ENCODE results near the gene FSHR. TPM values are rescaled to one million over a fixed set of nuclear protein-coding genes. Genes with fewer than 3 reads are reported as not detected.

Gene FSHR
- total and polyA plus RNA-seq, 4 donors, result not detected

GRCh38 chr2:49154891-49155290 lies 576 bp upstream of the FSHR start:
- H3K4me3 ChIP-seq (ENCODE audit: low read depth in 1 of 3, low read length in 3 of 3), result no peak overlapping the region
- no peak overlapping the region for H3K9ac ChIP-seq (ENCODE audit: low read depth in 1 of 2, low read length in 2 of 2)
- H3K36me3 ChIP-seq (ENCODE audit: control insufficient read depth in 4 of 4, insufficient read depth in 3 of 4, low read depth in 1 of 4, low read length in 3 of 4), result no peaks in the 10 kb centered on the region
- H3K27ac ChIP-seq (ENCODE audit: low read depth in 1 of 2, low read length in 2 of 2), result no peak overlapping the region
- DNase-seq (ENCODE audit: low spot score), result no peak
- no peaks in the 10 kb centered on the region for H3K9me3 ChIP-seq (ENCODE audit: control insufficient read depth in 4 of 4, low read length in 3 of 4)
- H3K4me1 ChIP-seq (ENCODE audit: control insufficient read depth in 4 of 4, insufficient read depth in 4 of 4, low read length in 3 of 4), result no peaks in the 10 kb centered on the region
- TF ChIP-seq TAF1 (conservative IDR thresholded peaks at IDR 0.05) (no peak), EGR1 (IDR thresholded peaks at IDR 0.05; ENCODE audit: low read depth in 2 of 2) (no peak), YY1 (IDR thresholded peaks at IDR 0.05) (no peak), RXRA (IDR thresholded peaks at IDR 0.05) (no peak), HNF4A (conservative IDR thresholded peaks at IDR 0.05) (no peak), FOXA1 (IDR thresholded peaks at IDR 0.05) (no peak), JUND (IDR thresholded peaks at IDR 0.05) (no peak), GABPA (IDR thresholded peaks at IDR 0.05 in 1 of 2, conservative IDR thresholded peaks at IDR 0.05 in 1 of 2) (no peak), RAD21 (IDR thresholded peaks at IDR 0.05) (no peak), ATF3 (IDR thresholded peaks at IDR 0.05) (no peak)
- TF ChIP-seq, protein P1, sequence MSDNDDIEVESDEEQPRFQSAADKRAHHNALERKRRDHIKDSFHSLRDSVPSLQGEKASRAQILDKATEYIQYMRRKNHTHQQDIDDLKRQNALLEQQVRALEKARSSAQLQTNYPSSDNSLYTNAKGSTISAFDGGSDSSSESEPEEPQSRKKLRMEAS (IDR thresholded peaks at IDR 0.05), result no peak
- H3K27me3 ChIP-seq (ENCODE audit: control insufficient read depth in 4 of 4, insufficient read depth in 4 of 4, low read length in 3 of 4), result peaks cover 0 to 5% (median 0%) of the 10 kb centered on the region in 4 donors
- WGBS, result 25% methylated on average over 7 of the region's 7 CpGs

- no peak overlapping the region for H3K9ac ChIP-seq (ENCODE audit: low read depth in 1 of 2, low read length in 2 of 2)
- no peaks in the 10 kb centered on the region for H3K36me3 ChIP-seq (ENCODE audit: control insufficient read depth in 4 of 4, insufficient read depth in 3 of 4, low read depth in 1 of 4, low read length in 3 of 4)
- H3K4me1 ChIP-seq (ENCODE audit: control insufficient read depth in 4 of 4, insufficient read depth in 4 of 4, low read length in 3 of 4), result no peaks in the 10 kb centered on the region
- H3K9me3 ChIP-seq (ENCODE audit: control insufficient read depth in 4 of 4, low read length in 3 of 4), result no peaks in the 10 kb centered on the region
- no peak for TF ChIP-seq NR2F2 (IDR thresholded peaks at IDR 0.05)
- TF ChIP-seq, protein P1 (IDR thresholded peaks at IDR 0.05), result no peak
- no peak for TF ChIP-seq ZBTB33 (IDR thresholded peaks at IDR 0.05)
- TF ChIP-seq JUND (IDR thresholded peaks at IDR 0.05), result no peak
- TF ChIP-seq SP1 (IDR thresholded peaks at IDR 0.05), result no peak
- TF ChIP-seq, protein P2, sequence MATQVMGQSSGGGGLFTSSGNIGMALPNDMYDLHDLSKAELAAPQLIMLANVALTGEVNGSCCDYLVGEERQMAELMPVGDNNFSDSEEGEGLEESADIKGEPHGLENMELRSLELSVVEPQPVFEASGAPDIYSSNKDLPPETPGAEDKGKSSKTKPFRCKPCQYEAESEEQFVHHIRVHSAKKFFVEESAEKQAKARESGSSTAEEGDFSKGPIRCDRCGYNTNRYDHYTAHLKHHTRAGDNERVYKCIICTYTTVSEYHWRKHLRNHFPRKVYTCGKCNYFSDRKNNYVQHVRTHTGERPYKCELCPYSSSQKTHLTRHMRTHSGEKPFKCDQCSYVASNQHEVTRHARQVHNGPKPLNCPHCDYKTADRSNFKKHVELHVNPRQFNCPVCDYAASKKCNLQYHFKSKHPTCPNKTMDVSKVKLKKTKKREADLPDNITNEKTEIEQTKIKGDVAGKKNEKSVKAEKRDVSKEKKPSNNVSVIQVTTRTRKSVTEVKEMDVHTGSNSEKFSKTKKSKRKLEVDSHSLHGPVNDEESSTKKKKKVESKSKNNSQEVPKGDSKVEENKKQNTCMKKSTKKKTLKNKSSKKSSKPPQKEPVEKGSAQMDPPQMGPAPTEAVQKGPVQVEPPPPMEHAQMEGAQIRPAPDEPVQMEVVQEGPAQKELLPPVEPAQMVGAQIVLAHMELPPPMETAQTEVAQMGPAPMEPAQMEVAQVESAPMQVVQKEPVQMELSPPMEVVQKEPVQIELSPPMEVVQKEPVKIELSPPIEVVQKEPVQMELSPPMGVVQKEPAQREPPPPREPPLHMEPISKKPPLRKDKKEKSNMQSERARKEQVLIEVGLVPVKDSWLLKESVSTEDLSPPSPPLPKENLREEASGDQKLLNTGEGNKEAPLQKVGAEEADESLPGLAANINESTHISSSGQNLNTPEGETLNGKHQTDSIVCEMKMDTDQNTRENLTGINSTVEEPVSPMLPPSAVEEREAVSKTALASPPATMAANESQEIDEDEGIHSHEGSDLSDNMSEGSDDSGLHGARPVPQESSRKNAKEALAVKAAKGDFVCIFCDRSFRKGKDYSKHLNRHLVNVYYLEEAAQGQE (IDR thresholded peaks at IDR 0.05), result no peak
- TF ChIP-seq EGR1 (IDR thresholded peaks at IDR 0.05; ENCODE audit: low read depth in 2 of 2), result no peak
- TF ChIP-seq GABPA (IDR thresholded peaks at IDR 0.05 in 1 of 2, conservative IDR thresholded peaks at IDR 0.05 in 1 of 2), result no peak
- TF ChIP-seq, protein P3, sequence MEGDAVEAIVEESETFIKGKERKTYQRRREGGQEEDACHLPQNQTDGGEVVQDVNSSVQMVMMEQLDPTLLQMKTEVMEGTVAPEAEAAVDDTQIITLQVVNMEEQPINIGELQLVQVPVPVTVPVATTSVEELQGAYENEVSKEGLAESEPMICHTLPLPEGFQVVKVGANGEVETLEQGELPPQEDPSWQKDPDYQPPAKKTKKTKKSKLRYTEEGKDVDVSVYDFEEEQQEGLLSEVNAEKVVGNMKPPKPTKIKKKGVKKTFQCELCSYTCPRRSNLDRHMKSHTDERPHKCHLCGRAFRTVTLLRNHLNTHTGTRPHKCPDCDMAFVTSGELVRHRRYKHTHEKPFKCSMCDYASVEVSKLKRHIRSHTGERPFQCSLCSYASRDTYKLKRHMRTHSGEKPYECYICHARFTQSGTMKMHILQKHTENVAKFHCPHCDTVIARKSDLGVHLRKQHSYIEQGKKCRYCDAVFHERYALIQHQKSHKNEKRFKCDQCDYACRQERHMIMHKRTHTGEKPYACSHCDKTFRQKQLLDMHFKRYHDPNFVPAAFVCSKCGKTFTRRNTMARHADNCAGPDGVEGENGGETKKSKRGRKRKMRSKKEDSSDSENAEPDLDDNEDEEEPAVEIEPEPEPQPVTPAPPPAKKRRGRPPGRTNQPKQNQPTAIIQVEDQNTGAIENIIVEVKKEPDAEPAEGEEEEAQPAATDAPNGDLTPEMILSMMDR (IDR thresholded peaks at IDR 0.05; ENCODE audit: low read depth, low read length, missing input control), result no peak
- DNase-seq (ENCODE audit: low spot score), result no peak
- peaks cover 0 to 5% (median 0%) of the 10 kb centered on the region in 4 donors for H3K27me3 ChIP-seq (ENCODE audit: control insufficient read depth in 4 of 4, insufficient read depth in 4 of 4, low read length in 3 of 4)
- H3K27ac ChIP-seq (ENCODE audit: low read depth in 1 of 2, low read length in 2 of 2), result no peak overlapping the region
- WGBS, result 55% methylated on average over 2 of the region's 2 CpGs
- H3K4me3 ChIP-seq (ENCODE audit: low read depth in 1 of 3, low read length in 3 of 3), result no peak overlapping the region
Measured at GRCh38 chr2:49153252-49153651, 1.1 kb downstream of the FSHR start.
